GM19328 (cell line): ENCODE results near the gene CARD9.
"Not testable (repeated sequence)": the region's sequence is repeated elsewhere in the genome, so short reads cannot be mapped to it uniquely, and the experiment has no call there.

Experiments
- ATAC-seq: cut with Tn5 transposase; IDR thresholded peaks from one replicate; pipeline ENCODE4 v1.9.1; 2021; ENCODE audit warnings: mild to moderate bottlenecking, moderate library complexity; ENCODE audit not compliant: unreplicated experiment

CARD9 gene

GRCh38 chr9:136326061-136326760, 47.3 kb downstream of the CARD9 start:
- ATAC-seq: no peak

- ATAC-seq: no peak
Measured at GRCh38 chr9:136325358-136325757, 48.1 kb downstream of the CARD9 start.

GRCh38 chr9:136324501-136325300, 48.8 kb downstream of the CARD9 start:
- no peak for ATAC-seq

- ATAC-seq: no peak
Measured at GRCh38 chr9:136323371-136323789, 50.1 kb downstream of the CARD9 start.

GRCh38 chr9:136322756-136323330, 50.6 kb downstream of the CARD9 start:
- ATAC-seq: no peak

- no peak for ATAC-seq
Measured at GRCh38 chr9:136321561-136321960, 51.9 kb downstream of the CARD9 start.

GRCh38 chr9:136320972-136321371, 52.5 kb downstream of the CARD9 start:
- not testable (repeated sequence) for ATAC-seq

GRCh38 chr9:136319955-136320354, 53.5 kb downstream of the CARD9 start:
- not testable (repeated sequence) for ATAC-seq

GRCh38 chr9:136319244-136319643, 54.2 kb downstream of the CARD9 start:
- ATAC-seq: not testable (repeated sequence)

GRCh38 chr9:136318776-136319241, 54.7 kb downstream of the CARD9 start:
- ATAC-seq: no peak

GRCh38 chr9:136318111-136318775, 55.2 kb downstream of the CARD9 start:
- no peak for ATAC-seq

GRCh38 chr9:136317695-136318094, 55.8 kb downstream of the CARD9 start:
- no peak for ATAC-seq

- no peak for ATAC-seq
Measured at GRCh38 chr9:136316896-136317676, 56.4 kb downstream of the CARD9 start.

- ATAC-seq: no peak
Measured at GRCh38 chr9:136316271-136316751, 57.2 kb downstream of the CARD9 start.

GRCh38 chr9:136314944-136315343, 58.5 kb downstream of the CARD9 start:
- ATAC-seq: no peak

- no peak for ATAC-seq
Measured at GRCh38 chr9:136314056-136314416, 59.4 kb downstream of the CARD9 start.
